Measurements from ENCODE around the gene CMSS1.

CMSS1 gene

GRCh38 chr3:99817437-99818240 is at the start of gene CMSS1:
TSS of gene CMSS1 (plus strand) at chr3:99817862.
- DNase-seq (ENCODE audit: low spot score), result peak; percentile 86

DNA sequence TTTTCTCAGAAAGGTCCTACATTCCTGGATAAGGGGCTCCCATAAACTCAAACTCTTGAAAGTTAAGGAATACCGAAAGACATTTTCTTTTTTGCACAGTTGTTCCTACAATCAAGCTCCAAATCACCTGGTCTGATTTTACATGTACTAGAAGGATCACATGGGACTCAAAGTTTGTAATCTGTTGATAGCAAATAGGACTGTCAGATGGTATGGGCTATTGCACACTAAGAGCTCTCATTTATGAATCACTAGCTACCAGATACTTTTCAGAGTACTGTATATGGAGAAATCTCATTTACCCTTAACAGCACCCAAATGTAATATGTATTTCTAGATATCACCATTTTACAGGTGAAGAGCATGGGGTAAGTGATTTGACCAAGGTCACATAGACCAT is 49.5 kb upstream of the CMSS1 start:
- DNase-seq (ENCODE audit: low spot score), result no peak

DNA sequence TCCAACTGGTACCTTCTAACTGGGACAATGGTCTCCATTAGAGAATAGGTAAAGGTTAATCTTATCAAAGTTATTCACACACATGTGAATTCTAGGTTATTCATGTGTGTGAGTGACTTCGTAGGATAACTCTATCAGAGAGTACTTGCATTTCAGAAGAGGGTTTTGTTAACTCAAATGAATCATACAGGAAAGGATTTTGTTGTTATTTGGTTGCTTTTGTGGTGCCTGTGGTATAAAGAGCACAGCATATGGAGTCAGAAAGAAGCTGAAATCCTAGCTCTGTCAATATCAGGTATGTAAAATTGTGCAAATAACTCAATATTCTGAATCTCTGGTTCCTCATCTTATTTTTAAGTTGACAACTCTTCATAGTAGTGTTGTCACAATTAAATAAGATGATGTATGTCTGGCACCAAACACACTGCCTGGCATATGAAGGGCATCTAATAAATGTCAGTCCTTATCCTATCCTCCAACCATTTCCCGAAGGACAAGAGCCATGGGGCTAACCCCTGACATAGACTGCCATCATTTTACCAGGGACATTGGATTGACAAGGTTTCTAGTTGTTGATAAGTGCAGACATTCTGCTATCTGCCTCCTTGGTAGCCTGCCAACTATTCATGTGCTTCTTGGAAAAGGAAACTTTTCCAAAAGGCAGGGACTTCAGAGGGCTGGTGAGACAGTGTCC is 48.7 kb upstream of the CMSS1 start:
- DNase-seq (ENCODE audit: low spot score), result no peak

DNA sequence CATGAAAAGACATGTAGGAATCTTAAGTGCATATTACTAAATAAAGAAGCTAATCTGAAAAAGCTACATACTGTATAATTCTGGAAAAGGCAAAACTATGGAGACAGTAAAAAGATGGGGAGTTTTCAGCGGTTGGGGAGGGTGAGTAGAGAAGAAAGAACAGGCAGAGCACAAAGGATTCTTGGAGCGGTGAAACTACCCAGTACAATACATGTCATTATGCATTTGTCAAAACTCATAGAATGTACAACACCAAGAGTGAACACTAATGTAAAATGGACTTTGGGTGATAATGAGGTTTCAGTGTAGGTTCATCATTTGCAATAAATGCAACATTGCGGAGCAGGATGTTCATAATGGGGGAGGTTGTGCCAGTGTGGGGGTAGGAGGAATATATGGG is 45.5 kb upstream of the CMSS1 start:
- no peak for DNase-seq (ENCODE audit: low spot score)

- no peak for DNase-seq (ENCODE audit: low spot score)
Observed at GRCh38 chr3:99772671-99773070, 45.0 kb upstream of the CMSS1 start.

DNA sequence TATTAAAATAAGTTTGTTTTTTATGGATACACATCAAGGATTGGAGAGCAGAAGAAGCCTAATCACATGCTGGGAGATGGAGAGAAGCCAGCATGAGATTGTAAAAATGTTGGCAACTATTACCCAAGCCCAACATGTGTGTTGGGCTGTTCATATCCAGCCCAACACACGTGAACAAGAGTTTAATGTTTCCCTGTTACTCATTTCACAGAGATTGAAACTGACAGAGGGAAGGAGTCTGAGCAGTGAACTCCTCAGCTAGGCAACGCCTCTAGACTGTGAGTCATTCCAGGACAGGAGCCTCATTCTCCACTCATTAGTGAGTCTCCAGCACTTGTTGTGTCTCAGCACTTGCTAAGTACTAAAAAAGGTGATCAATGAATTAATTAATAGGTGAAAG is 43.2 kb upstream of the CMSS1 start:
- DNase-seq (ENCODE audit: low spot score), result no peak

DNA sequence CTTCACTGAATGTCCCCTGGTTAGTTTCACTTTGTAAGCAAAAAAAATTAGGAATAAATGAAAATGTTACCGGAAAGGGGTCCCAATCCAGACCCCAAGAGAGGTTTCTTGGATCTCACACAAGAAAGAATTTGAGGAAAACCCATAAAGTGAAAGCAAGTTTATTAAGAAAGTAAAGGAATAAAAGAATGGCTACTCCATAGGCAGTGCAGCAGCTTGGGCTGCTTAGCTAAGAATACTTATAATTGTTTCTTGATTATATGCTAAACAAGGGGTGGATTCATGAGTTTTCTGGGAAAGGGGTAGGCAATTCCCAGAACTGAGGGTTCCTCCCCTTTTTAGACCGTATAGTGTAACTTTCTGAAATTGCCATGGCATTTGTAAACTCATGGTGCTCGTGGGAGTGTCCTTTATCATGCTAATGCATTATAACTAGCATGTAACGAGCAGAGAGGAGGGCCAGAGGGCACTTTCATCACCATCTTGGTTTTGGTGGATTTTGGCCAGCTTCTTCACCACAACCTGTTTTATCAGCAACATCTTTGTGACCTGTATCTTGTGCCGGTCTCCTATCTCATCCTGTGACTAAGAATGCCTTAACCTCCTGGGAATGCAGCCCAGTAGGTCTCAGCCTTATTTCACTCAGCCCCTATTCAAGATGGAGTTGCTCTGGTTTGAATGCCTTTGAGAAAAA is 41.0 kb upstream of the CMSS1 start:
- DNase-seq (ENCODE audit: low spot score), result no peak

GRCh38 chr3:99777210-99777549 is 40.5 kb upstream of the CMSS1 start:
- DNase-seq (ENCODE audit: low spot score), result no peak

GRCh38 chr3:99777708-99778107 is 40.0 kb upstream of the CMSS1 start:
- DNase-seq (ENCODE audit: low spot score), result no peak

GRCh38 chr3:99780749-99781148 is 36.9 kb upstream of the CMSS1 start:
- no peak for DNase-seq (ENCODE audit: low spot score)

- no peak for DNase-seq (ENCODE audit: low spot score)
Observed at GRCh38 chr3:99781761-99782160, 35.9 kb upstream of the CMSS1 start.

DNA sequence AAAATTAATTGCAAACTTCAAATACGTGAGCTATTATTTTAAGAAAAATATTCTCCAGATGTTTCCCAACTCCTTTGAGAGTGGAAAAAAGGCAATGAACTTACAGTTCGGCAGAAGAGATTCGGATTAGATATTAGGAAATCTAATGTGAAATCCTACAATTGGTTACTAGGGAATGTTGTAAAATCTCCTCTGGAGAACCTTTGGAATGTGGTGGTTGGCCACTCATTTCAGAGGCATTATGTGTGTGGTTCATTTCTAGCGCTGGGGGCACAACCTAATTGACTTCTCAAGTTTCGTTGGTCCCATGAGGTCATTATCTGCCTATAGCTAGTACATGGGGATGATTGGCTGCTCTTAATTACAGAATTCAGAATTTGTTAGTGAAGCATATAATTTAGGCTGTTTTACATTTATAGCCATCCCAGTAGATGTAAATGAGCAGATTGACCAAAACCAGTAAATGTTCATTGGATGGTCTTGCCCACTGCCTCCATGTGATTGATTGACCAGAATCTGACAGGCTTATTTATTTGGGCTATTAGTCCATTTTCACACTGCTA is 34.6 kb upstream of the CMSS1 start:
- DNase-seq (ENCODE audit: low spot score), result no peak

- peak; percentile 46 for DNase-seq (ENCODE audit: low spot score)
Observed at GRCh38 chr3:99789011-99789721, 28.5 kb upstream of the CMSS1 start.

DNA sequence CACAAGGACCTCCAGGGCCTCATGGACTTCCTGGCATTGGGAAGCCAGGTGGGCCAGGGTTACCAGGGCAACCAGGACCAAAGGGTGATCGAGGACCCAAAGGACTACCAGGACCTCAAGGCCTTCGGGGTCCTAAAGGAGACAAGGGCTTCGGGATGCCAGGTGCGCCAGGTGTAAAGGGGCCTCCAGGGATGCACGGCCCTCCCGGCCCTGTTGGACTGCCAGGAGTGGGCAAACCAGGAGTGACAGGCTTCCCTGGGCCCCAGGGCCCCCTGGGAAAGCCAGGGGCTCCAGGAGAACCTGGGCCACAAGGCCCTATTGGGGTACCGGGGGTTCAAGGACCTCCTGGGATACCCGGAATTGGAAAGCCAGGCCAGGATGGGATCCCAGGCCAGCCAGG is 23.2 kb upstream of the CMSS1 start:
- no peak for DNase-seq (ENCODE audit: low spot score)

- DNase-seq (ENCODE audit: low spot score), result no peak
Observed at GRCh38 chr3:99795573-99795972, 22.1 kb upstream of the CMSS1 start.

GRCh38 chr3:99799422-99799821 is 18.2 kb upstream of the CMSS1 start:
- DNase-seq (ENCODE audit: low spot score), result no peak

DNA sequence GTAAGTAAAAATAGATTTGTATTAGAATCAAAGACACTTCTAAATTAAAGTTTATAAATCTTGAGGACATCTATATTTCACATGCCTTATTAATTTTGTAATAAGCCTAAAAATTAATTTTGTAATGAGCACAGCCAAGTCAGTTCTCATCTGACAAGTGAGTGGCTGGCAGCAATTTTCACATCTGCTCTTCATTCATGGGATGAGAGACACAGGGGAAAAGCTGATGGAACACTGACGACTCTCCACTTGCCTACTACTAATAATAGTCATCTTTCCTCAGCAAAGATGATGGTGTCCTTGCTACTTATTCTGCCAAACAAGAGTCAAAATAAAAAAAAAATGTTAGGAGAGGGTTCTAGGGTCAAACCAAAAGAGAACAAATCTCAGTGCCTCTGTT is 14.4 kb upstream of the CMSS1 start:
- DNase-seq (ENCODE audit: low spot score), result no peak

GRCh38 chr3:99805160-99805559 is 12.5 kb upstream of the CMSS1 start:
- no peak for DNase-seq (ENCODE audit: low spot score)

- DNase-seq (ENCODE audit: low spot score), result peak; percentile 25
Observed at GRCh38 chr3:99808163-99808794, 9.4 kb upstream of the CMSS1 start.

DNA sequence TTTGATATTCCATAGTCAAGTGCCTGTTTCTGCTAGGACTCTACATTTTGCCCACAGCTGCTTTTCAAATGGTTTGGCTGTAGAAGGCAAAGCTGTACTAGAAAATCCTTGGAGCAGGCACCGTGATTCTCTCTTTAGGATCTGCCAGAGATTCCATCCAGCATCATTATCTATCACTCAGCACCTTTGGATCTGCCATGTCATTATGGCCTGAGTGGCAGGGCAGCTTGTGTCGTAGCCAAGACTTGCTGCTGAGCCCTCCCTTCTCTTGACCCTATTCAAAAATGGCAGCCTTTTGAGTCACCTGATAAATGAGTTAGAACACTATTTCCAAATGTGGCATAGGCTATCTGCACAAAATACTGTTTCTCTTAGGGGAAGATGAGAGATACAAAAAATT is 8.1 kb upstream of the CMSS1 start:
- DNase-seq (ENCODE audit: low spot score), result no peak

- DNase-seq (ENCODE audit: low spot score), result no peak
Observed at GRCh38 chr3:99810403-99810802, 7.3 kb upstream of the CMSS1 start.

GRCh38 chr3:99817047-99817436 is 620 bp upstream of the CMSS1 start:
- no peak for DNase-seq (ENCODE audit: low spot score)
